B cell (primary cell): ENCODE data around the gene SEMA3B. TPM values are rescaled to one million over a fixed set of nuclear protein-coding genes. Genes with fewer than 3 reads are reported as not detected.
A peak's percentile ranks its signal among the peaks of the same experiment; 100 is the strongest.

Experiments
- ATAC-seq: fragments of 200-7000 bp; cut with Tn5 transposase; one replicate; pipeline ENCODE4 v1.10.0; 2021; ENCODE audit warnings: low read depth, mild to moderate bottlenecking, moderate number of reproducible peaks, moderate library complexity
- CTCF ChIA-PET: fragments of 350-600 bp; sonication (Branson Sonifier 250); formaldehyde crosslinking; loops from one replicate; lab custom pipeline; 2021; ENCODE audit warnings: antibody characterized with exemption, inconsistent platforms; lab: Charles Lee
- POLR2A ChIA-PET: fragments of 350-600 bp; sonication (Branson Sonifier 250); formaldehyde crosslinking; loops from one replicate; lab custom pipeline; 2021; ENCODE audit warnings: antibody characterized with exemption; lab: Charles Lee
- DNase-seq: peaks from one replicate; pipeline ENCODE4 v3.0.0; 2013
- H2AFZ ChIP-seq: 2 replicates; pipeline ENCODE4 v1.6.1; 2012; ENCODE audit warnings: mild to moderate bottlenecking, low read depth, low read length; ENCODE audit not compliant: insufficient read depth, poor library complexity, severe bottlenecking
- H3K27ac ChIP-seq, 2 donors: 1 replicate in 1 of 2; 2 replicates in 1 of 2; pipeline ENCODE4 v1.5.1; 2012 to 2013; ENCODE audit warnings: low read length in 2 of 2, mild to moderate bottlenecking in 2 of 2, moderate library complexity in 1 of 2
- H3K27me3 ChIP-seq, 4 experiments: fragments of 200-600 bp in 1 of 4; sonication (generic) in 1 of 4; replicated peaks in 1 of 4; 1 replicate in 2 of 4; 2 replicates in 2 of 4; pipeline versions ENCODE4 v1.6.1 to v1.7.0; 2013 to 2016; ENCODE audit warnings: low read length in 3 of 4, mild to moderate bottlenecking in 2 of 4, mixed read lengths in 1 of 4, moderate library complexity in 1 of 4; ENCODE audit not compliant: insufficient read depth in 4 of 4, control insufficient read depth in 3 of 4; ENCODE audit errors: control extremely low read depth in 1 of 4
- H3K36me3 ChIP-seq, 2 experiments: replicated peaks in 1 of 2; 1 replicate in 1 of 2; 2 replicates in 1 of 2; pipeline versions ENCODE4 v1.6.1 to v1.7.1; 2013; ENCODE audit warnings: low read length in 1 of 2; ENCODE audit not compliant: insufficient read depth in 2 of 2, control insufficient read depth in 1 of 2; ENCODE audit errors: control extremely low read depth in 1 of 2, extremely low read depth in 1 of 2
- H3K4me1 ChIP-seq, 2 donors: fragments of 200-600 bp in 1 of 2; sonication (generic) in 1 of 2; 1 replicate in 1 of 2; 2 replicates in 1 of 2; pipeline versions ENCODE4 v1.5.1 to v1.6.1; 2013 to 2017; ENCODE audit warnings: low read length in 2 of 2; ENCODE audit not compliant: control insufficient read depth in 2 of 2, insufficient read depth in 2 of 2
- H3K4me2 ChIP-seq: replicated peaks from 2 replicates; pipeline ENCODE3; 2012; ENCODE audit warnings: mild to moderate bottlenecking, low read depth, low read length; ENCODE audit not compliant: poor library complexity, severe bottlenecking
- H3K4me3 ChIP-seq, 5 experiments: fragments of 200-600 bp in 1 of 5; sonication (generic) in 1 of 5; 1 replicate in 3 of 5; 2 replicates in 2 of 5; pipeline versions ENCODE4 v1.5.1 to v1.7.0; 2011 to 2016; ENCODE audit warnings: low read length in 4 of 5, mild to moderate bottlenecking in 4 of 5, low read depth in 2 of 5, control low read depth in 1 of 5, moderate library complexity in 1 of 5; ENCODE audit not compliant: insufficient read depth in 1 of 5; ENCODE audit errors: control extremely low read depth in 1 of 5, extremely low read depth in 1 of 5
- H3K79me2 ChIP-seq: fragments of 200-600 bp; sonication (generic); one replicate; pipeline ENCODE4 v1.6.0; 2016; ENCODE audit warnings: low read length; ENCODE audit not compliant: control insufficient read depth, insufficient read depth
- H3K9ac ChIP-seq: fragments of 200-600 bp; sonication (generic); 2 replicates; pipeline ENCODE4 v1.6.1; 2017; ENCODE audit warnings: mild to moderate bottlenecking, low read length, moderate library complexity
- H3K9me3 ChIP-seq, 3 donors: one replicate each; pipeline versions ENCODE4 v1.6.1 to v1.7.1; 2013; ENCODE audit warnings: low read length in 2 of 3; ENCODE audit not compliant: control insufficient read depth in 2 of 3, insufficient read depth in 1 of 3; ENCODE audit errors: control extremely low read depth in 1 of 3
- H4K20me1 ChIP-seq: 2 replicates; pipeline ENCODE4 v1.6.0; 2012; ENCODE audit warnings: mild to moderate bottlenecking, low read length; ENCODE audit not compliant: insufficient read depth, control insufficient read depth, poor library complexity, severe bottlenecking
- H3K27ac Mint-ChIP-seq: one replicate; pipeline ENCODE4 v1.8.0; 2021; ENCODE audit warnings: mixed read lengths
- H3K27me3 Mint-ChIP-seq: one replicate; pipeline ENCODE4 v1.8.0; 2021; ENCODE audit warnings: mixed read lengths
- H3K4me1 Mint-ChIP-seq: one replicate; pipeline ENCODE4 v1.8.0; 2021; ENCODE audit warnings: mixed read lengths
- H3K4me3 Mint-ChIP-seq: one replicate; pipeline ENCODE4 v1.8.0; 2021; ENCODE audit warnings: mixed read lengths
- H3K9me3 Mint-ChIP-seq: one replicate; pipeline ENCODE4 v1.8.0; 2022; ENCODE audit warnings: mixed read lengths; ENCODE audit not compliant: insufficient read depth
- CTCF ChIP-seq: fragments of 200-600 bp; IDR thresholded peaks from one replicate; pipeline ENCODE4 v1.8.0; 2022; ENCODE audit warnings: antibody characterized with exemption, mild to moderate bottlenecking
- EZH2 ChIP-seq: IDR thresholded peaks from 2 replicates; pipeline ENCODE4 v1.6.1; 2012; ENCODE audit warnings: borderline replicate concordance, low read depth, mild to moderate bottlenecking, moderate library complexity, low read length; ENCODE audit not compliant: insufficient read depth, poor library complexity, severe bottlenecking
- WGBS: methylation state at CpG from one replicate; pipeline ENCODE4 v1.1.5; 2013; ENCODE audit warnings: missing lambda C conversion rate; ENCODE audit not compliant: insufficient coverage; 5-methylcytosine and 5-hydroxymethylcytosine counted together
- intact Hi-C: fragments of 100-400 bp; cut with micrococcal nuclease; formaldehyde crosslinking; loops from one replicate; pipeline ENCODE4 v1.10.0; 2022
- polyA plus RNA-seq: library from polyadenylated mRNA; depleted of rRNA; stranded (reverse); fragments of >200 nt; gene quantifications from 2 replicates; pipeline ENCODE4 v1.2.3, GENCODE V29; 2012
- total RNA-seq, 2 donors: library from RNA; stranded (reverse); fragments of 120-200 nt in 1 of 2; gene quantifications; 1 replicate in 1 of 2; 2 replicates in 1 of 2; pipeline versions ENCODE4 v1.2.3 to v1.2.4, GENCODE V29; 2013 to 2022

The SEMA3B gene
- total and polyA plus RNA-seq, 2 donors (not counting 1 experiment from before 2014, with no cell fraction given) = 0.34 to 0.52 TPM

- Mint-ChIP-seq H3K4me3 (no peak overlapping the region), H3K27ac (peak overlapping the region; percentile 37), H3K9me3 (no peaks in the 10 kb centered on the region), H3K27me3 (no peaks in the 10 kb centered on the region), H3K4me1 (peaks cover 62% of the 10 kb centered on the region)
- TF ChIP-seq EZH2 (no peak), CTCF (no peak)
- intact Hi-C loops = no loop called here
- no peak overlapping the region for H3K27ac ChIP-seq
- H3K4me1 ChIP-seq = peaks cover 38 to 69% of the 10 kb centered on the region in 2 donors
- CTCF ChIA-PET = interaction anchor here (0.9 to 27.3 kb wide), 4 partner anchors 9 to 55 kb away, joined by 3 to 596 read pairs (median 36); partner anchors contain the start of genes GNAI2 and GNAT1
- no peaks in the 10 kb centered on the region for H3K27me3 ChIP-seq
- H3K4me3 ChIP-seq = no peak overlapping the region
- DNase-seq (no peak), ATAC-seq (no peak)
- 98% methylated on average over 5 of the region's 5 CpGs for WGBS
- no peak overlapping the region for H3K4me2 ChIP-seq
- H3K9ac ChIP-seq = no peak overlapping the region
- no peak overlapping the region for H2AFZ ChIP-seq
- H3K36me3 ChIP-seq = peaks cover 0 to 73% of the 10 kb centered on the region in 2 experiments
- H4K20me1 ChIP-seq = peaks cover 100% of the 10 kb centered on the region
- H3K79me2 ChIP-seq = peaks cover 100% of the 10 kb centered on the region
- POLR2A ChIA-PET = no interaction called here
- H3K9me3 ChIP-seq = no peaks in the 10 kb centered on the region
These were observed 19.5 kb upstream of the SEMA3B start for GRCh38 chr3:50249457-50249856.

DNA sequence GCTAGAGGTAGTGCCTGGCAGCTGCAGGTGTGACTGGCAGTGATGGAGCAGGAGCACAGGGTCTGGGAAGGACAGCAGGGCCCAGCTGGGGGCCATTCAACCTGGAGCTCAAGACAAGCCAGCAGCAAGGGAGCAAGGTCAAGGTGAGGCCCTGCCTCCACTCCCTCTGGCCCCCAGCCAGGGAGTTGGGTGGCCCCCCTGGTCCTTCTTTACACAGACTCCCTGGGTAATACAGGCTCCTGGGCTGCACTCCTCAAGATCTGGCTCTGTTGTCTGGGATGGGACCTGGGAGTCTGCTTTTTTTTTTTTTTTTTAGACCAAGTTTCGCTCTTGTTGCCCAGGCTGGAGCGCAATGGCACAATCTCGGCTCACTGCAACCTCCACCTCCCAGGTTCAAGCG is 18.4 kb upstream of the SEMA3B start:
- Mint-ChIP-seq H3K27ac (peak overlapping the region; percentile 76), H3K27me3 (no peaks in the 10 kb centered on the region), H3K4me1 (peaks cover 58% of the 10 kb centered on the region), H3K4me3 (no peak overlapping the region), H3K9me3 (no peaks in the 10 kb centered on the region)
- Histone ChIP-seq H3K4me3 (no peak overlapping the region), H3K27ac (no peak overlapping the region), H3K9me3 (no peaks in the 10 kb centered on the region), H3K36me3 (peaks cover 0 to 79% of the 10 kb centered on the region in 2 experiments), H3K9ac (no peak overlapping the region), H3K27me3 (no peaks in the 10 kb centered on the region), H3K79me2 (peaks cover 100% of the 10 kb centered on the region), H4K20me1 (peaks cover 100% of the 10 kb centered on the region), H3K4me2 (no peak overlapping the region), H3K4me1 (peaks cover 31 to 66% of the 10 kb centered on the region in 2 donors), H2AFZ (no peak overlapping the region)
- intact Hi-C loops = no loop called here
- CTCF ChIA-PET = interaction anchor here (0.9 to 27.3 kb wide), 3 partner anchors 16 to 56 kb away, joined by 3 to 596 read pairs (median 7); partner anchors contain the start of gene GNAI2
- no peak for TF ChIP-seq CTCF
- TF ChIP-seq EZH2 = no peak
- DNase-seq (no peak), ATAC-seq (no peak)
- no CpG with 5 or more reads among the region's 4 CpGs for WGBS
- POLR2A ChIA-PET = no interaction called here
